Body of pancreas (tissue), 4 donors: Measurements from ENCODE around the gene EFCAB11.

Experiments used
- POLR2A ChIP-seq, 3 donors: fragments of 450-650 bp; IDR thresholded peaks; one replicate each; pipeline ENCODE4 v1.6.1; 2016; ENCODE audit warnings: antibody characterized with exemption in 3 of 3, mild to moderate bottlenecking in 2 of 3
- TF ChIP-seq, protein P1 (sequence below), 7 experiments: fragments of 450-650 bp in 4 of 7; fragments of 200-600 bp in 3 of 7; sonication (generic) in 3 of 7; IDR thresholded peaks; one replicate each; pipeline ENCODE4 v1.5.1; 2016 to 2019; ENCODE audit warnings: antibody characterized with exemption in 7 of 7

- TF ChIP-seq, protein P1, sequence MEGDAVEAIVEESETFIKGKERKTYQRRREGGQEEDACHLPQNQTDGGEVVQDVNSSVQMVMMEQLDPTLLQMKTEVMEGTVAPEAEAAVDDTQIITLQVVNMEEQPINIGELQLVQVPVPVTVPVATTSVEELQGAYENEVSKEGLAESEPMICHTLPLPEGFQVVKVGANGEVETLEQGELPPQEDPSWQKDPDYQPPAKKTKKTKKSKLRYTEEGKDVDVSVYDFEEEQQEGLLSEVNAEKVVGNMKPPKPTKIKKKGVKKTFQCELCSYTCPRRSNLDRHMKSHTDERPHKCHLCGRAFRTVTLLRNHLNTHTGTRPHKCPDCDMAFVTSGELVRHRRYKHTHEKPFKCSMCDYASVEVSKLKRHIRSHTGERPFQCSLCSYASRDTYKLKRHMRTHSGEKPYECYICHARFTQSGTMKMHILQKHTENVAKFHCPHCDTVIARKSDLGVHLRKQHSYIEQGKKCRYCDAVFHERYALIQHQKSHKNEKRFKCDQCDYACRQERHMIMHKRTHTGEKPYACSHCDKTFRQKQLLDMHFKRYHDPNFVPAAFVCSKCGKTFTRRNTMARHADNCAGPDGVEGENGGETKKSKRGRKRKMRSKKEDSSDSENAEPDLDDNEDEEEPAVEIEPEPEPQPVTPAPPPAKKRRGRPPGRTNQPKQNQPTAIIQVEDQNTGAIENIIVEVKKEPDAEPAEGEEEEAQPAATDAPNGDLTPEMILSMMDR (IDR thresholded peaks at IDR 0.05), result no peak
- TF ChIP-seq POLR2A (IDR thresholded peaks at IDR 0.05), result no peak
These were observed 27.8 kb downstream of the EFCAB11 start for GRCh38 chr14:89926694-89927093.
